SK-N-SH (cell line): ENCODE measurements around the gene GSE1. TPM values are rescaled to one million over a fixed set of nuclear protein-coding genes. Genes with fewer than 3 reads are reported as not detected.

ENCODE experiments used
- CTCF ChIA-PET: fragments of 300-600, 350-600 bp; formaldehyde crosslinking; extraction: SDS; loops from one replicate; lab custom pipeline; 2021; lab: Yijun Ruan, JAX
- POLR2A ChIA-PET: fragments of 350-600 bp; sonication (Branson Sonifier 250); formaldehyde crosslinking; extraction: SDS; loops from one replicate; lab custom pipeline; 2020; ENCODE audit warnings: antibody characterized with exemption, inconsistent platforms; lab: Yijun Ruan, JAX
- DNase-seq: peaks from one replicate; pipeline ENCODE4 v3.0.0; 2012
- H2AFZ ChIP-seq: fragments of 200-600 bp; sonication (generic); 2 replicates; pipeline ENCODE4 v1.8.1; 2016; ENCODE audit warnings: antibody characterized with exemption, mild to moderate bottlenecking, low read depth
- H3F3A ChIP-seq: fragments of 200-600 bp; sonication (generic); replicated peaks from 2 replicates; pipeline ENCODE3; 2016; ENCODE audit warnings: antibody characterized with exemption, mild to moderate bottlenecking; ENCODE audit not compliant: insufficient read depth
- H3K27ac ChIP-seq, 2 experiments: fragments of 200-500 bp in 1 of 2; fragments of 200-600 bp in 1 of 2; sonication (Bioruptor generic) in 1 of 2; sonication (generic), shearing (Covaris generic) in 1 of 2; 2 replicates each; pipeline versions ENCODE4 v1.5.1 to v1.6.1; 2014 to 2016; ENCODE audit warnings: low read depth in 2 of 2, inconsistent platforms in 1 of 2, low read length in 1 of 2, mild to moderate bottlenecking in 1 of 2, mixed read lengths in 1 of 2
- H3K27me3 ChIP-seq: fragments of 200-600 bp; sonication (generic), shearing (Covaris generic); 2 replicates; pipeline ENCODE4 v1.6.1; 2016; ENCODE audit warnings: mixed run types; ENCODE audit not compliant: insufficient read depth
- H3K36me3 ChIP-seq, 2 experiments: fragments of 200-500 bp in 1 of 2; fragments of 200-600 bp in 1 of 2; sonication (Bioruptor generic) in 1 of 2; sonication (generic) in 1 of 2; replicated peaks in 1 of 2; 2 replicates each; pipeline versions ENCODE3 to v1.5.1; 2014 to 2016; ENCODE audit warnings: low read length in 1 of 2, mild to moderate bottlenecking in 1 of 2; ENCODE audit not compliant: insufficient read depth in 2 of 2, control insufficient read depth in 1 of 2
- H3K4me1 ChIP-seq, 2 experiments: fragments of 200-500 bp in 1 of 2; fragments of 200-600 bp in 1 of 2; sonication (Bioruptor generic) in 1 of 2; sonication (generic), shearing (Covaris generic) in 1 of 2; 2 replicates each; pipeline versions ENCODE4 v1.5.1 to v1.6.1; 2014 to 2016; ENCODE audit warnings: low read depth in 1 of 2, low read length in 1 of 2, mixed run types in 1 of 2; ENCODE audit not compliant: insufficient read depth in 2 of 2, control insufficient read depth in 1 of 2
- H3K4me2 ChIP-seq: fragments of 200-600 bp; sonication (generic), shearing (Covaris generic); 2 replicates; pipeline ENCODE4 v1.6.1; 2017; ENCODE audit warnings: mixed run types
- H3K4me3 ChIP-seq, 2 experiments: fragments of 200-500 bp in 1 of 2; fragments of 200-600 bp in 1 of 2; sonication (Bioruptor generic) in 1 of 2; sonication (generic), shearing (Covaris generic) in 1 of 2; 2 replicates each; pipeline versions ENCODE4 v1.5.1 to v1.8.1; 2014 to 2016; ENCODE audit warnings: low read depth in 2 of 2, inconsistent platforms in 1 of 2, low read length in 1 of 2, mild to moderate bottlenecking in 1 of 2, mixed read lengths in 1 of 2, moderate library complexity in 1 of 2
- H3K79me2 ChIP-seq: fragments of 200-600 bp; sonication (generic); 2 replicates; pipeline ENCODE4 v1.8.1; 2017; ENCODE audit warnings: mild to moderate bottlenecking; ENCODE audit not compliant: insufficient read depth
- H3K9ac ChIP-seq: fragments of 200-600 bp; sonication (generic); 2 replicates; pipeline ENCODE4 v1.6.1; 2017; ENCODE audit warnings: mixed run types
- H3K9me2 ChIP-seq: fragments of 200-600 bp; sonication (generic); 2 replicates; pipeline ENCODE4 v1.6.1; 2017; ENCODE audit warnings: mixed run types
- H3K9me3 ChIP-seq: fragments of 200-600 bp; sonication (generic); 2 replicates; pipeline ENCODE4 v1.6.1; 2017; ENCODE audit warnings: mixed run types, mild to moderate bottlenecking, moderate library complexity
- H4K20me1 ChIP-seq: fragments of 200-600 bp; sonication (generic); 2 replicates; pipeline ENCODE4 v1.6.1; 2017; ENCODE audit warnings: mild to moderate bottlenecking, mixed run types; ENCODE audit not compliant: insufficient read depth
- CHD2 ChIP-seq: fragments of 150-350 bp; IDR thresholded peaks from 2 replicates; pipeline ENCODE4 v1.6.1; 2018; ENCODE audit warnings: low read length; ENCODE audit not compliant: partially characterized antibody
- ELF1 ChIP-seq: IDR thresholded peaks from 2 replicates; pipeline ENCODE4 v1.4.0; 2012
- EP300 ChIP-seq, 2 experiments: IDR thresholded peaks; 2 replicates each; pipeline versions ENCODE4 v1.4.0 to v1.6.1; 2012; ENCODE audit warnings: borderline replicate concordance in 1 of 2, low read depth in 1 of 2, low read length in 1 of 2
- EZH2phosphoT487 ChIP-seq: fragments of 200-600 bp; sonication (generic); IDR thresholded peaks from 2 replicates; pipeline ENCODE4 v1.6.1; 2017; ENCODE audit warnings: low read depth, mixed run types, mild to moderate bottlenecking, antibody characterized with exemption, moderate library complexity, borderline replicate concordance
- FOXJ3 ChIP-seq: sonication (generic); formaldehyde crosslinking; IDR thresholded peaks from 2 replicates; pipeline ENCODE4 v1.5.1; 2020; ENCODE audit warnings: mild to moderate bottlenecking, missing genetic modification reagents
- FOXM1 ChIP-seq: IDR thresholded peaks from 2 replicates; pipeline ENCODE4 v1.4.0; 2012; ENCODE audit warnings: low read depth, mild to moderate bottlenecking
- GABPA ChIP-seq: IDR thresholded peaks from 2 replicates; pipeline ENCODE4 v1.4.0; 2012; ENCODE audit warnings: low read depth, mild to moderate bottlenecking
- GATA2 ChIP-seq: sonication (generic); formaldehyde crosslinking; IDR thresholded peaks from 2 replicates; pipeline ENCODE4 v1.5.0; 2020; ENCODE audit warnings: mild to moderate bottlenecking, missing genetic modification reagents
- IRF3 ChIP-seq: fragments of 150-350 bp; IDR thresholded peaks from 2 replicates; pipeline ENCODE4 v1.6.1; 2016; ENCODE audit warnings: mild to moderate bottlenecking, low read depth, low read length
- JUND ChIP-seq: IDR thresholded peaks from 2 replicates; pipeline ENCODE4 v1.4.0; 2012
- MEF2A ChIP-seq: IDR thresholded peaks from 2 replicates; pipeline ENCODE4 v1.4.0; 2012; ENCODE audit warnings: low read depth, borderline replicate concordance
- MXI1 ChIP-seq: IDR thresholded peaks from 2 replicates; pipeline ENCODE4 v1.6.1; 2012; ENCODE audit warnings: mild to moderate bottlenecking, low read depth, low read length, improper control_type of control experiment
- NFIC ChIP-seq: IDR thresholded peaks from 2 replicates; pipeline ENCODE4 v1.4.0; 2012; ENCODE audit warnings: borderline replicate concordance
- POLR2AphosphoS5 ChIP-seq: IDR thresholded peaks from 2 replicates; pipeline ENCODE4 v1.6.1; 2012; ENCODE audit warnings: low read depth, low read length
- RAD21 ChIP-seq: IDR thresholded peaks from 2 replicates; pipeline ENCODE4 v1.6.1; 2012; ENCODE audit warnings: mild to moderate bottlenecking, low read length
- RCOR1 ChIP-seq: fragments of 150-350 bp; IDR thresholded peaks from 2 replicates; pipeline ENCODE4 v1.6.1; 2017; ENCODE audit warnings: antibody characterized with exemption, low read length
- RXRA ChIP-seq: IDR thresholded peaks from 2 replicates; pipeline ENCODE4 v1.4.0; 2012; ENCODE audit warnings: low read depth, mild to moderate bottlenecking, borderline replicate concordance
- SIN3A ChIP-seq: IDR thresholded peaks from 2 replicates; pipeline ENCODE4 v1.6.1; 2012; ENCODE audit warnings: low read depth, mild to moderate bottlenecking, low read length, moderate library complexity, borderline replicate concordance
- SMC3 ChIP-seq: IDR thresholded peaks from 2 replicates; pipeline ENCODE4 v1.6.1; 2012; ENCODE audit warnings: low read depth, low read length, improper control_type of control experiment
- TAF1 ChIP-seq: IDR thresholded peaks from 2 replicates; pipeline ENCODE4 v1.6.1; 2012; ENCODE audit warnings: low read depth, mild to moderate bottlenecking, low read length, moderate library complexity, borderline replicate concordance
- TCF12 ChIP-seq: IDR thresholded peaks from 2 replicates; pipeline ENCODE4 v1.4.0; 2012
- YY1 ChIP-seq: IDR thresholded peaks from 2 replicates; pipeline ENCODE4 v1.4.0; 2012; ENCODE audit warnings: low read depth, mild to moderate bottlenecking
- WGBS: methylation state at CpG from one replicate; pipeline ENCODE4 v1.1.6; 2017; ENCODE audit warnings: low lambda C conversion rate; 5-methylcytosine and 5-hydroxymethylcytosine counted together
- polyA plus RNA-seq, 3 experiments: library from polyadenylated mRNA; depleted of rRNA; stranded (reverse); fragments of >200 nt; gene quantifications; 2 replicates each; pipeline ENCODE4 v1.2.3, GENCODE V29; 2012
- TF ChIP-seq, protein P1 (sequence below): fragments of 200-600 bp; sonication (generic); IDR thresholded peaks from 2 replicates; pipeline ENCODE4 v1.6.1; 2017; ENCODE audit warnings: antibody characterized with exemption, mild to moderate bottlenecking, moderate library complexity
- TF ChIP-seq, protein P2 (sequence below): IDR thresholded peaks from 2 replicates; pipeline ENCODE4; 2012
- TF ChIP-seq, protein P3 (sequence below): IDR thresholded peaks from 2 replicates; pipeline ENCODE4 v1.6.1; 2012; ENCODE audit warnings: mild to moderate bottlenecking, low read depth, low read length, moderate library complexity
- TF ChIP-seq, protein P4 (sequence below): IDR thresholded peaks from 2 replicates; pipeline ENCODE4 v1.4.0; 2012; ENCODE audit warnings: low read depth, borderline replicate concordance

Gene GSE1
- polyA plus RNA-seq, 1 of the 3 experiments (the other 2 are of a cell fraction): 26.5 TPM

GRCh38 chr16:85615852-85616606 lies 2.9 kb downstream of the GSE1 start:
- Histone ChIP-seq H3K9me2 (no peaks in the 10 kb centered on the region), H3K4me2 (peak overlapping the region; percentile 98; the same call in 1 of the 2 replicates), H3K4me1 (peaks cover 9 to 64% of the 10 kb centered on the region in 2 experiments), H3K9ac (no peak overlapping the region), H3K27me3 (no peaks in the 10 kb centered on the region), H3K36me3 (peaks cover 0 to 19% of the 10 kb centered on the region in 2 experiments), H3F3A (peaks cover 15% of the 10 kb centered on the region), H2AFZ (no peak overlapping the region), H3K9me3 (no peaks in the 10 kb centered on the region), H3K27ac (peak overlapping the region in 1 of 2 experiments; percentile 97; a peak in 2 of 4 replicates), H3K4me3 (peak overlapping the region; percentile 42 to 86; a peak in 2 of 4 replicates), H3K79me2 (peaks cover 56% of the 10 kb centered on the region; the same call in 1 of the 2 replicates), H4K20me1 (peaks cover 73% of the 10 kb centered on the region)
- ChIA-PET POLR2A (interaction anchor here (0.8 to 2.1 kb wide), 5 partner anchors 10 to 269 kb away, joined by 4 to 9 read pairs (median 4); no protein-coding TSS in a partner anchor), CTCF (interaction anchor here (0.5 to 5.8 kb wide), 80 partner anchors 9 to 501 kb away, joined by 3 to 106 read pairs (median 5); no protein-coding TSS in a partner anchor)
- DNase-seq: peak; percentile 86
- 50% methylated on average over 15 of the region's 21 CpGs for WGBS
- no peak for TF ChIP-seq SIN3A
- TF ChIP-seq GABPA: no peak
- peak; percentile 65 for TF ChIP-seq RAD21
- no peak for TF ChIP-seq TAF1
- no peak for TF ChIP-seq RXRA
- no peak for TF ChIP-seq EP300 (IDR thresholded peaks at IDR 0.05; ENCODE audit: borderline replicate concordance in 1 of 2, low read depth in 1 of 2, low read length in 1 of 2)
- TF ChIP-seq, protein P1, sequence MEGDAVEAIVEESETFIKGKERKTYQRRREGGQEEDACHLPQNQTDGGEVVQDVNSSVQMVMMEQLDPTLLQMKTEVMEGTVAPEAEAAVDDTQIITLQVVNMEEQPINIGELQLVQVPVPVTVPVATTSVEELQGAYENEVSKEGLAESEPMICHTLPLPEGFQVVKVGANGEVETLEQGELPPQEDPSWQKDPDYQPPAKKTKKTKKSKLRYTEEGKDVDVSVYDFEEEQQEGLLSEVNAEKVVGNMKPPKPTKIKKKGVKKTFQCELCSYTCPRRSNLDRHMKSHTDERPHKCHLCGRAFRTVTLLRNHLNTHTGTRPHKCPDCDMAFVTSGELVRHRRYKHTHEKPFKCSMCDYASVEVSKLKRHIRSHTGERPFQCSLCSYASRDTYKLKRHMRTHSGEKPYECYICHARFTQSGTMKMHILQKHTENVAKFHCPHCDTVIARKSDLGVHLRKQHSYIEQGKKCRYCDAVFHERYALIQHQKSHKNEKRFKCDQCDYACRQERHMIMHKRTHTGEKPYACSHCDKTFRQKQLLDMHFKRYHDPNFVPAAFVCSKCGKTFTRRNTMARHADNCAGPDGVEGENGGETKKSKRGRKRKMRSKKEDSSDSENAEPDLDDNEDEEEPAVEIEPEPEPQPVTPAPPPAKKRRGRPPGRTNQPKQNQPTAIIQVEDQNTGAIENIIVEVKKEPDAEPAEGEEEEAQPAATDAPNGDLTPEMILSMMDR: peak; percentile 91
- TF ChIP-seq NFIC: peak; percentile 51; the same call in 1 of the 2 replicates
- TF ChIP-seq RCOR1: no peak
- TF ChIP-seq TCF12: no peak
- TF ChIP-seq EZH2phosphoT487: no peak
- no peak for TF ChIP-seq CHD2
- TF ChIP-seq FOXJ3: no peak
- TF ChIP-seq, protein P2, sequence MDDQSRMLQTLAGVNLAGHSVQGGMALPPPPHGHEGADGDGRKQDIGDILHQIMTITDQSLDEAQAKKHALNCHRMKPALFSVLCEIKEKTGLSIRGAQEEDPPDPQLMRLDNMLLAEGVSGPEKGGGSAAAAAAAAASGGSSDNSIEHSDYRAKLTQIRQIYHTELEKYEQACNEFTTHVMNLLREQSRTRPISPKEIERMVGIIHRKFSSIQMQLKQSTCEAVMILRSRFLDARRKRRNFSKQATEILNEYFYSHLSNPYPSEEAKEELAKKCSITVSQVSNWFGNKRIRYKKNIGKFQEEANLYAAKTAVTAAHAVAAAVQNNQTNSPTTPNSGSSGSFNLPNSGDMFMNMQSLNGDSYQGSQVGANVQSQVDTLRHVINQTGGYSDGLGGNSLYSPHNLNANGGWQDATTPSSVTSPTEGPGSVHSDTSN: no peak
- no peak for TF ChIP-seq ELF1
- no peak for TF ChIP-seq JUND
- TF ChIP-seq, protein P3, sequence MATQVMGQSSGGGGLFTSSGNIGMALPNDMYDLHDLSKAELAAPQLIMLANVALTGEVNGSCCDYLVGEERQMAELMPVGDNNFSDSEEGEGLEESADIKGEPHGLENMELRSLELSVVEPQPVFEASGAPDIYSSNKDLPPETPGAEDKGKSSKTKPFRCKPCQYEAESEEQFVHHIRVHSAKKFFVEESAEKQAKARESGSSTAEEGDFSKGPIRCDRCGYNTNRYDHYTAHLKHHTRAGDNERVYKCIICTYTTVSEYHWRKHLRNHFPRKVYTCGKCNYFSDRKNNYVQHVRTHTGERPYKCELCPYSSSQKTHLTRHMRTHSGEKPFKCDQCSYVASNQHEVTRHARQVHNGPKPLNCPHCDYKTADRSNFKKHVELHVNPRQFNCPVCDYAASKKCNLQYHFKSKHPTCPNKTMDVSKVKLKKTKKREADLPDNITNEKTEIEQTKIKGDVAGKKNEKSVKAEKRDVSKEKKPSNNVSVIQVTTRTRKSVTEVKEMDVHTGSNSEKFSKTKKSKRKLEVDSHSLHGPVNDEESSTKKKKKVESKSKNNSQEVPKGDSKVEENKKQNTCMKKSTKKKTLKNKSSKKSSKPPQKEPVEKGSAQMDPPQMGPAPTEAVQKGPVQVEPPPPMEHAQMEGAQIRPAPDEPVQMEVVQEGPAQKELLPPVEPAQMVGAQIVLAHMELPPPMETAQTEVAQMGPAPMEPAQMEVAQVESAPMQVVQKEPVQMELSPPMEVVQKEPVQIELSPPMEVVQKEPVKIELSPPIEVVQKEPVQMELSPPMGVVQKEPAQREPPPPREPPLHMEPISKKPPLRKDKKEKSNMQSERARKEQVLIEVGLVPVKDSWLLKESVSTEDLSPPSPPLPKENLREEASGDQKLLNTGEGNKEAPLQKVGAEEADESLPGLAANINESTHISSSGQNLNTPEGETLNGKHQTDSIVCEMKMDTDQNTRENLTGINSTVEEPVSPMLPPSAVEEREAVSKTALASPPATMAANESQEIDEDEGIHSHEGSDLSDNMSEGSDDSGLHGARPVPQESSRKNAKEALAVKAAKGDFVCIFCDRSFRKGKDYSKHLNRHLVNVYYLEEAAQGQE: no peak
- TF ChIP-seq IRF3: no peak
- TF ChIP-seq MXI1: peak; percentile 52; the same call in 1 of the 2 replicates
- no peak for TF ChIP-seq MEF2A
- no peak for TF ChIP-seq YY1
- no peak for TF ChIP-seq POLR2AphosphoS5
- TF ChIP-seq, protein P4, sequence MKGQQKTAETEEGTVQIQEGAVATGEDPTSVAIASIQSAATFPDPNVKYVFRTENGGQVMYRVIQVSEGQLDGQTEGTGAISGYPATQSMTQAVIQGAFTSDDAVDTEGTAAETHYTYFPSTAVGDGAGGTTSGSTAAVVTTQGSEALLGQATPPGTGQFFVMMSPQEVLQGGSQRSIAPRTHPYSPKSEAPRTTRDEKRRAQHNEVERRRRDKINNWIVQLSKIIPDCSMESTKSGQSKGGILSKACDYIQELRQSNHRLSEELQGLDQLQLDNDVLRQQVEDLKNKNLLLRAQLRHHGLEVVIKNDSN: no peak
- TF ChIP-seq GATA2 (CRISPR knock-in tag): no peak
- TF ChIP-seq SMC3: peak; percentile 71
- no peak for TF ChIP-seq FOXM1
